Adrenal gland (tissue), 5 donors: ENCODE measurements around the gene IGFN1.

ENCODE experiments used
- CTCF ChIP-seq, 6 experiments: fragments of 450-650 bp in 4 of 6; fragments of 200-600 bp in 2 of 6; sonication (generic) in 1 of 6; IDR thresholded peaks; 1 replicate in 5 of 6; 2 replicates in 1 of 6; pipeline versions ENCODE4 v1.5.1 to v1.8.0; 2016 to 2021; ENCODE audit warnings: antibody characterized with exemption in 6 of 6, mild to moderate bottlenecking in 2 of 6, moderate library complexity in 1 of 6
- POLR2A ChIP-seq, 2 donors: fragments of 450-650 bp; IDR thresholded peaks; one replicate each; pipeline ENCODE4 v1.6.1; 2017; ENCODE audit warnings: antibody characterized with exemption in 2 of 2, mild to moderate bottlenecking in 2 of 2, moderate library complexity in 1 of 2
- donor health status: DM: no; HTN: no; CAD: no.

GRCh38 chr1:201142011-201142848 is 48.4 kb upstream of the IGFN1 start:
- TF ChIP-seq CTCF (IDR thresholded peaks at IDR 0.05), result no peak
- no peak for TF ChIP-seq POLR2A (IDR thresholded peaks at IDR 0.05)
